PC-3 (cell line): ENCODE data around the gene CLASP1. TPM values are rescaled to one million over a fixed set of nuclear protein-coding genes. Genes with fewer than 3 reads are reported as not detected.
"Not testable (repeated sequence)": the region's sequence is repeated elsewhere in the genome, so short reads cannot be mapped to it uniquely, and the experiment has no call there.

ENCODE experiments used
- ATAC-seq: fragments of 200-7000 bp; cut with Tn5 transposase; 2 replicates; pipeline ENCODE4 v1.9.1; 2020; ENCODE audit warnings: mild to moderate bottlenecking, moderate library complexity
- BruUV-seq: library from RNA; stranded (reverse); fragments of 400-500 nt; replicated peaks from 2 replicates; lab custom pipeline; 2021; lab: Mats Ljungman, UMichigan
- CTCF ChIA-PET: fragments of 300-600 bp; sonication (Branson Sonifier 250); formaldehyde crosslinking; loops from one replicate; lab custom pipeline; 2022; ENCODE audit warnings: antibody characterized with exemption; lab: Charles Lee
- POLR2A ChIA-PET: fragments of 300-600 bp; sonication (Branson Sonifier 250); formaldehyde crosslinking; loops from one replicate; lab custom pipeline; 2022; ENCODE audit warnings: antibody characterized with exemption; ENCODE audit not compliant: unreplicated experiment; lab: Charles Lee
- DNase-seq: peaks from one replicate; pipeline ENCODE4 v3.0.0-alpha.2; 2015
- H2AFZ ChIP-seq: fragments of 300-600 bp; sonication (generic); 2 replicates; pipeline ENCODE4 v1.6.0; 2016; ENCODE audit warnings: antibody characterized with exemption, low read length
- H3F3A ChIP-seq: fragments of 300-600 bp; sonication (generic); one replicate; pipeline ENCODE4 v1.6.0; 2017; ENCODE audit warnings: antibody characterized with exemption, low read length, control low read depth, mild to moderate bottlenecking; ENCODE audit not compliant: unreplicated experiment
- H3K27ac ChIP-seq: fragments of 300-600 bp; sonication (generic); 2 replicates; pipeline ENCODE4 v1.5.1; 2016; ENCODE audit warnings: mild to moderate bottlenecking, low read length
- H3K27me3 ChIP-seq: fragments of 300-600 bp; sonication (generic); 2 replicates; pipeline ENCODE4 v1.6.1; 2016; ENCODE audit warnings: low read length, mixed read lengths
- H3K36me3 ChIP-seq: fragments of 300-600 bp; sonication (generic); 2 replicates; pipeline ENCODE4 v1.6.1; 2016; ENCODE audit warnings: low read depth, mixed run types, low read length, mixed read lengths
- H3K4me1 ChIP-seq: fragments of 300-600 bp; sonication (generic); 2 replicates; pipeline ENCODE4 v1.5.1; 2016; ENCODE audit warnings: low read length; ENCODE audit not compliant: insufficient read depth
- H3K4me2 ChIP-seq: fragments of 300-600 bp; sonication (generic); 2 replicates; pipeline ENCODE4 v1.6.0; 2016; ENCODE audit warnings: low read length
- H3K4me3 ChIP-seq: fragments of 300-600 bp; sonication (generic); 2 replicates; pipeline ENCODE4 v1.5.1; 2016; ENCODE audit warnings: mild to moderate bottlenecking, low read length, mixed read lengths
- H3K79me2 ChIP-seq: fragments of 300-600 bp; sonication (generic); 2 replicates; pipeline ENCODE4 v1.6.1; 2017; ENCODE audit warnings: low read length, mixed read lengths
- H3K9ac ChIP-seq: fragments of 300-600 bp; sonication (generic); 2 replicates; pipeline ENCODE4 v1.6.0; 2016; ENCODE audit warnings: mild to moderate bottlenecking, low read length
- H3K9me2 ChIP-seq: fragments of 300-600 bp; sonication (generic); replicated peaks from 2 replicates; pipeline ENCODE4 v1.6.1; 2016; ENCODE audit warnings: mixed run types, low read length, mixed read lengths
- H3K9me3 ChIP-seq: fragments of 300-600 bp; sonication (generic); 2 replicates; pipeline ENCODE4 v1.6.1; 2016; ENCODE audit warnings: low read length, mixed read lengths
- H4K20me1 ChIP-seq: fragments of 300-600 bp; sonication (generic); 2 replicates; pipeline ENCODE4 v1.6.1; 2016; ENCODE audit warnings: low read length, mixed read lengths
- CTCF ChIP-seq: fragments of 300-600 bp; sonication (generic); conservative IDR thresholded peaks from 2 replicates; pipeline ENCODE4 v1.5.1; 2017; ENCODE audit warnings: antibody characterized with exemption, low read depth, mild to moderate bottlenecking, low read length
- EZH2 ChIP-seq: fragments of 300-600 bp; sonication (generic); IDR thresholded peaks from one replicate; pipeline ENCODE4 v1.6.1; 2017; ENCODE audit warnings: antibody characterized with exemption, mild to moderate bottlenecking, low read length; ENCODE audit not compliant: unreplicated experiment
- EZH2phosphoT487 ChIP-seq: fragments of 300-600 bp; sonication (generic); IDR thresholded peaks from 2 replicates; pipeline ENCODE4 v1.6.1; 2018; ENCODE audit warnings: mild to moderate bottlenecking, antibody characterized with exemption, low read length, borderline replicate concordance
- intact Hi-C: fragments of 100-400 bp; cut with micrococcal nuclease; formaldehyde crosslinking; loops from 2 replicates; pipeline ENCODE4 v1.9.0; 2023
- total RNA-seq: library from RNA; depleted of rRNA; stranded (reverse); fragments of >200 nt; gene quantifications from 2 replicates; pipeline ENCODE4 v1.2.3, GENCODE V29; 2014

Gene CLASP1
- total RNA-seq, 1 experiment from 2014 or later: 24.3 TPM

DNA sequence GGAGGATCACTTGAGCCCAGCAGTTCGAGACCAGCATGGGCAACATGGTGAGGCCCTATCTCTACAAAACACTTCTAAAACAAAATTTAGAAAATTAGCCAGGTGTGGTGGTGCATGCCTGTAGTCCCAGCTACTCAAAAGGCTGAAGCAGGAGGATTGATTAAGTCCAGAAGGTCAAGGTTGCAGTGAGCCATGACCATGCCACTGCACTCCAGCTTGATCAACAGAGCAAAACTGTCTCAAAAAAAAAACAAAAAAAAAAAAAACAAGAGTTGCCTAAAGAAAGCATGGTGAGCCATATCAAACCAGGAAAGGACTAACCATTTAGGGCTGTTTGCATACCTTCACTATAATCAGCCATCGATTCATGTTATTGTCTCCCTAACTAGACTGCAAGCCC is 4.5 kb downstream of the CLASP1 start:
- intact Hi-C loops: loop anchor here (5.0 kb wide), 1 partner anchor 73 kb away; no protein-coding TSS in a partner anchor
- Histone ChIP-seq H3F3A (no peaks in the 10 kb centered on the region), H3K79me2 (peaks cover 95% of the 10 kb centered on the region), H3K9ac (no peak overlapping the region), H3K4me3 (no peak overlapping the region), H3K27me3 (no peaks in the 10 kb centered on the region), H2AFZ (no peak overlapping the region), H3K27ac (no peak overlapping the region), H3K9me3 (no peaks in the 10 kb centered on the region), H3K4me1 (peaks cover 15% of the 10 kb centered on the region), H3K36me3 (no peaks in the 10 kb centered on the region), H3K4me2 (no peak overlapping the region), H3K9me2 (no peaks in the 10 kb centered on the region), H4K20me1 (no peaks in the 10 kb centered on the region)
- TF ChIP-seq EZH2 (no peak), CTCF (no peak), EZH2phosphoT487 (no peak)
- ChIA-PET CTCF (no interaction called here), POLR2A (no interaction called here)
- ATAC-seq (no peak), DNase-seq (no peak)
- BruUV-seq: no TSS peak

GRCh38 chr2:121643877-121644276 is 5.4 kb downstream of the CLASP1 start:
- Histone ChIP-seq H3K27me3 (no peaks in the 10 kb centered on the region), H2AFZ (no peak overlapping the region), H4K20me1 (no peaks in the 10 kb centered on the region), H3K79me2 (peaks cover 100% of the 10 kb centered on the region), H3F3A (no peaks in the 10 kb centered on the region), H3K4me3 (no peak overlapping the region), H3K36me3 (0 out of 2 replicates have a peak, but pooled peaks cover 3% of the 10 kb centered on the region), H3K4me1 (peaks cover 15% of the 10 kb centered on the region), H3K9ac (no peak overlapping the region), H3K4me2 (no peak overlapping the region), H3K9me2 (no peaks in the 10 kb centered on the region), H3K9me3 (no peaks in the 10 kb centered on the region), H3K27ac (no peak overlapping the region)
- CTCF ChIA-PET: no interaction called here
- POLR2A ChIA-PET: interaction anchor here (0.6 kb wide), 1 partner anchor 56 kb away, joined by 3 read pairs; no protein-coding TSS in a partner anchor
- DNase-seq: no peak
- ATAC-seq: no peak
- no TSS peak for BruUV-seq
- intact Hi-C loops: no loop called here
- TF ChIP-seq EZH2 (no peak), CTCF (no peak), EZH2phosphoT487 (no peak)

DNA sequence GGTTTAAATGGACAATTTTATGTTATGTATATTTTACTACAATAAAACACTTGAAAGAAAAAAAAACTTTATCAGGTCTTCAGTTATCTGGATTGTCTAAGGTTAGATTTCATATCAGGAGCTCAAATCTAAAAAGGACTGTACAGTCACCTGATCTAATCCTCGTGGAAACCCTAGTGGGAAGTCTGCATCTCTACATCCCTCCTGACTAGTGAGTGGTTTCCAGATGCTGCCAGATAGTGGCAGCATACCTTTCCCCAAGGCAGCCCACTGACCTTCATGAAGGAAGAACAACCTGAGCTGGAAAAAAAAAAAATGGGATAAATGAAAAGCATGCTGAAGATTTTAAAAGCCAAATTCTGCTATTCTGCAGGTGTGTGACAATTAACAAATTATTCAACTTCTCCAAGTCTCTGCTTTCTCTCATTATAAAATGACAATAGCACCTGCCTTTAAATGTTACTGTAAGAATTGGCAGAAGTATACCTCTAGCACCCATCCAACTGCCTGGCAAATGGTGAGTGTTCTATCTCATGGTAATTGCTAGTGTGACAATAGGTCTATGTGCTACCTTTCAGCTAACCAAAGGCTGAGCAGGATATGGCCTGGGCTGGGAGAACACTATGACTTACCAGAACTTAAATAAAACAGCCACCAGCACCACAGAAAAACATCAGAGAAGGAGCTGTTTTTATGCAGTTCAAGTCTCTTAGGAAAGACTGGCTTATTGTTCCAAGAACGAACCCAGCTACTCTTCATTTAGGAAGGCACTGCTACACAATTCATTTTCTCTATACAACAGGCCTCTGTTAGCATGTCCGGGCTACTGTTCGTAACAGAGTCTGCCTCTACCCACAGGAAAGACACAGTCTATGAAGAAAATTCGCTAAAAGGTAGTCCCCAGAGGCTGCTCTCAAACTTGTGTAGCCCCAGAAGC is 8.6 kb downstream of the CLASP1 start:
- Histone ChIP-seq H3K27ac (no peak overlapping the region), H3K9me2 (no peaks in the 10 kb centered on the region), H3K4me3 (no peak overlapping the region), H3K9ac (no peak overlapping the region), H3K4me1 (peaks cover 7% of the 10 kb centered on the region), H3K4me2 (no peak overlapping the region), H3F3A (peaks cover under 1% of the 10 kb centered on the region), H3K79me2 (peaks cover 97% of the 10 kb centered on the region), H4K20me1 (no peaks in the 10 kb centered on the region), H3K27me3 (no peaks in the 10 kb centered on the region), H3K9me3 (no peaks in the 10 kb centered on the region), H3K36me3 (0 out of 2 replicates have a peak, but pooled peaks cover 7% of the 10 kb centered on the region), H2AFZ (no peak overlapping the region)
- peak; percentile 45; the same call in 1 of the 2 replicates for ATAC-seq
- BruUV-seq: no TSS peak
- TF ChIP-seq CTCF (peak; percentile 43; the same call in 1 of the 2 replicates), EZH2 (no peak), EZH2phosphoT487 (no peak)
- CTCF ChIA-PET: interaction anchor here (0.6 kb wide), 1 partner anchor 44 kb away, joined by 3 read pairs; no protein-coding TSS in a partner anchor
- intact Hi-C loops: no loop called here
- peak; percentile 25 for DNase-seq
- POLR2A ChIA-PET: no interaction called here

- ATAC-seq, DNase-seq, H2AFZ ChIP-seq, H3K9me3 ChIP-seq, H3F3A ChIP-seq, H3K4me2 ChIP-seq, BruUV-seq, H3K9me2 ChIP-seq, intact Hi-C loops, H3K4me3 ChIP-seq, H3K27ac ChIP-seq, POLR2A ChIA-PET, H3K9ac ChIP-seq, H4K20me1 ChIP-seq, H3K36me3 ChIP-seq, H3K27me3 ChIP-seq: not testable (repeated sequence)
- peaks cover 12% of the 10 kb centered on the region for H3K4me1 ChIP-seq
- CTCF ChIA-PET: interaction anchor here (0.6 kb wide), 1 partner anchor 43 kb away, joined by 3 read pairs; no protein-coding TSS in a partner anchor
- H3K79me2 ChIP-seq: peaks cover 93% of the 10 kb centered on the region
These were observed 9.4 kb downstream of the CLASP1 start for GRCh38 chr2:121639846-121640245.
